GM23338 (cell line): ENCODE data around the gene ZNF641. TPM values are rescaled to one million over a fixed set of nuclear protein-coding genes. Genes with fewer than 3 reads are reported as not detected.

Source experiments
- ATAC-seq: fragments of 200-7000 bp; cut with Tn5 transposase; 3 replicates; pipeline ENCODE4 v1.9.1; 2020
- DNase-seq: peaks from one replicate; pipeline ENCODE4 v3.0.0-alpha.2; 2015; ENCODE audit warnings: low spot score
- H2AFZ ChIP-seq: fragments of 200-600 bp; sonication (generic); 2 replicates; pipeline ENCODE4 v1.8.0; 2016; ENCODE audit warnings: antibody characterized with exemption, mild to moderate bottlenecking, moderate library complexity
- H3F3A ChIP-seq: fragments of 200-600 bp; sonication (generic); replicated peaks from 2 replicates; pipeline ENCODE4 v1.8.0; 2017; ENCODE audit warnings: antibody characterized with exemption, mixed run types, low read depth
- H3K27ac ChIP-seq: fragments of 200-600 bp; sonication (generic); 2 replicates; pipeline ENCODE4 v1.6.1; 2016; ENCODE audit warnings: low read depth
- H3K27me3 ChIP-seq: fragments of 200-600 bp; sonication (generic); 2 replicates; pipeline ENCODE4 v1.8.0; 2016; ENCODE audit warnings: mild to moderate bottlenecking, mixed run types, moderate library complexity; ENCODE audit not compliant: insufficient read depth
- H3K36me3 ChIP-seq: fragments of 200-600 bp; sonication (generic); 2 replicates; pipeline ENCODE4 v1.8.0; 2016; ENCODE audit warnings: mild to moderate bottlenecking; ENCODE audit not compliant: insufficient read depth
- H3K4me1 ChIP-seq: fragments of 200-600 bp; sonication (generic); 2 replicates; pipeline ENCODE4 v1.8.0; 2016; ENCODE audit warnings: mild to moderate bottlenecking, moderate library complexity; ENCODE audit not compliant: insufficient read depth
- H3K4me2 ChIP-seq: fragments of 200-600 bp; sonication (generic); 2 replicates; pipeline ENCODE4 v1.7.1; 2017; ENCODE audit warnings: mixed run types
- H3K4me3 ChIP-seq: fragments of 200-600 bp; sonication (generic); 2 replicates; pipeline ENCODE4 v1.6.1; 2016; ENCODE audit warnings: mixed run types
- H3K79me2 ChIP-seq: fragments of 200-600 bp; sonication (generic); replicated peaks from 2 replicates; pipeline ENCODE4 v1.8.0; 2017; ENCODE audit warnings: mild to moderate bottlenecking; ENCODE audit not compliant: insufficient read depth
- H3K9me2 ChIP-seq: fragments of 200-600 bp; sonication (generic); 2 replicates; pipeline ENCODE4 v1.8.0; 2017; ENCODE audit not compliant: insufficient read depth
- H4K20me1 ChIP-seq: fragments of 200-600 bp; sonication (generic); replicated peaks from 2 replicates; pipeline ENCODE4 v1.8.0; 2017; ENCODE audit warnings: mild to moderate bottlenecking; ENCODE audit not compliant: insufficient read depth
- H3K27ac Mint-ChIP-seq: 2 replicates; pipeline ENCODE4 v1.8.0; 2020; ENCODE audit warnings: inconsistent platforms, mild to moderate bottlenecking, moderate library complexity, mixed read lengths
- H3K27me3 Mint-ChIP-seq: 3 replicates; pipeline ENCODE4 v1.8.0; 2022; ENCODE audit warnings: low read depth, mild to moderate bottlenecking, moderate library complexity, mixed read lengths, inconsistent platforms; ENCODE audit not compliant: insufficient read depth, poor library complexity
- H3K36me3 Mint-ChIP-seq: 3 replicates; pipeline ENCODE4 v1.8.0; 2021; ENCODE audit warnings: low read depth, mild to moderate bottlenecking, inconsistent platforms, moderate library complexity, mixed read lengths
- H3K4me1 Mint-ChIP-seq: 3 replicates; pipeline ENCODE4 v1.8.0; 2020; ENCODE audit warnings: mild to moderate bottlenecking, inconsistent platforms, mixed read lengths
- H3K4me3 Mint-ChIP-seq: 3 replicates; pipeline ENCODE4 v1.8.0; 2021; ENCODE audit warnings: moderate library complexity, mild to moderate bottlenecking, inconsistent platforms, mixed read lengths
- H3K9me3 Mint-ChIP-seq: 3 replicates; pipeline ENCODE4 v1.8.0; 2020; ENCODE audit warnings: moderate library complexity, mild to moderate bottlenecking, inconsistent platforms, mixed read lengths
- CREB1 ChIP-seq: fragments of 250-450 bp; sonication (Bioruptor Pico); IDR thresholded peaks from 2 replicates; pipeline ENCODE4 v1.5.0; 2020; ENCODE audit warnings: low read depth, mild to moderate bottlenecking, moderate library complexity
- CTCF ChIP-seq, 2 experiments: fragments of 200-600 bp in 1 of 2; sonication (generic) in 1 of 2; conservative IDR thresholded peaks; 2 replicates each; pipeline versions ENCODE4 v1.5.1 to v1.6.1; 2016 to 2017; ENCODE audit warnings: antibody characterized with exemption in 2 of 2, low read depth in 2 of 2, mild to moderate bottlenecking in 2 of 2, moderate library complexity in 1 of 2
- EZH2 ChIP-seq: fragments of 200-600 bp; sonication (generic); IDR thresholded peaks from one replicate; pipeline ENCODE4 v1.8.0; 2017; ENCODE audit warnings: antibody characterized with exemption, mild to moderate bottlenecking, low read depth; ENCODE audit not compliant: unreplicated experiment
- EZH2phosphoT487 ChIP-seq: fragments of 200-600 bp; sonication (generic); IDR thresholded peaks from one replicate; pipeline ENCODE4 v1.8.1; 2018; ENCODE audit warnings: antibody characterized with exemption; ENCODE audit not compliant: unreplicated experiment
- JUNB ChIP-seq: IDR thresholded peaks from one replicate; pipeline ENCODE4 v1.6.1; 2016; ENCODE audit warnings: antibody characterized with exemption; ENCODE audit not compliant: unreplicated experiment
- NANOG ChIP-seq: IDR thresholded peaks from 2 replicates; pipeline ENCODE4 v1.6.1; 2016; ENCODE audit warnings: antibody characterized with exemption, borderline replicate concordance
- POLR2AphosphoS5 ChIP-seq: IDR thresholded peaks from 2 replicates; pipeline ENCODE4 v1.6.1; 2016; ENCODE audit warnings: antibody characterized with exemption, low read depth
- STAT1 ChIP-seq: IDR thresholded peaks from one replicate; pipeline ENCODE4 v1.6.1; 2016; ENCODE audit warnings: antibody characterized with exemption; ENCODE audit not compliant: unreplicated experiment
- ZNF114 ChIP-seq: fragments of 250-450 bp; sonication (Bioruptor Pico); IDR thresholded peaks from 2 replicates; pipeline ENCODE4 v1.5.0; 2020; ENCODE audit warnings: mild to moderate bottlenecking, moderate library complexity
- ZNF331 ChIP-seq: fragments of 250-450 bp; sonication (Bioruptor Pico); IDR thresholded peaks from 2 replicates; pipeline ENCODE4 v1.5.0; 2020; ENCODE audit warnings: low read depth, mild to moderate bottlenecking, moderate library complexity
- polyA plus RNA-seq: library from polyadenylated mRNA; unstranded; fragments of >200 nt; fragmentation: Nextera tagmentation; extraction: Ambion mirVana; gene quantifications from 2 replicates; pipeline ENCODE4 v1.2.1, GENCODE V29; 2016
- total RNA-seq: library from RNA; depleted of rRNA; stranded (reverse); fragments of >200 nt; shearing (Covaris generic); gene quantifications from 2 replicates; pipeline ENCODE4 v1.2.3, GENCODE V29; 2014
- TF ChIP-seq, protein P1 (sequence below): IDR thresholded peaks from 2 replicates; pipeline ENCODE4 v1.6.1; 2016; ENCODE audit warnings: antibody characterized with exemption
- TF ChIP-seq, protein P2 (sequence below): IDR thresholded peaks from one replicate; pipeline ENCODE4 v1.6.1; 2018; ENCODE audit warnings: antibody characterized with exemption; ENCODE audit not compliant: unreplicated experiment
- TF ChIP-seq, protein P3 (sequence below): fragments of 250-450 bp; sonication (Bioruptor Pico); IDR thresholded peaks from 2 replicates; pipeline ENCODE4 v1.5.0; 2020; ENCODE audit warnings: mild to moderate bottlenecking, moderate library complexity

ZNF641 gene
- total and polyA plus RNA-seq, 2 experiments from 2014 or later = 1.4 to 7.2 TPM

GRCh38 chr12:48329199-48329939, 21.4 kb downstream of the ZNF641 start:
- H3K4me2 ChIP-seq = no peak overlapping the region
- H3K79me2 ChIP-seq = no peaks in the 10 kb centered on the region
- Mint-ChIP-seq H3K4me1 (no peaks in the 10 kb centered on the region), H3K27ac (no peak overlapping the region), H3K4me3 (no peak overlapping the region), H3K9me3 (peaks cover 54% of the 10 kb centered on the region), H3K36me3 (peaks cover 20% of the 10 kb centered on the region), H3K27me3 (peaks cover 11% of the 10 kb centered on the region)
- H3K9me2 ChIP-seq = no peaks in the 10 kb centered on the region; the same call in 1 of the 2 replicates
- H2AFZ ChIP-seq = no peak overlapping the region
- H4K20me1 ChIP-seq = no peaks in the 10 kb centered on the region
- H3K4me1 ChIP-seq = no peaks in the 10 kb centered on the region
- no peak overlapping the region for H3K27ac ChIP-seq
- H3F3A ChIP-seq = no peaks in the 10 kb centered on the region
- H3K27me3 ChIP-seq = no peaks in the 10 kb centered on the region
- ATAC-seq = no peak
- DNase-seq = no peak
- H3K36me3 ChIP-seq = no peaks in the 10 kb centered on the region
- no peak for TF ChIP-seq EZH2
- no peak for TF ChIP-seq ZNF331 (CRISPR knock-in tag)
- TF ChIP-seq POLR2AphosphoS5 = no peak
- TF ChIP-seq CREB1 (CRISPR knock-in tag) = no peak
- TF ChIP-seq, protein P1, sequence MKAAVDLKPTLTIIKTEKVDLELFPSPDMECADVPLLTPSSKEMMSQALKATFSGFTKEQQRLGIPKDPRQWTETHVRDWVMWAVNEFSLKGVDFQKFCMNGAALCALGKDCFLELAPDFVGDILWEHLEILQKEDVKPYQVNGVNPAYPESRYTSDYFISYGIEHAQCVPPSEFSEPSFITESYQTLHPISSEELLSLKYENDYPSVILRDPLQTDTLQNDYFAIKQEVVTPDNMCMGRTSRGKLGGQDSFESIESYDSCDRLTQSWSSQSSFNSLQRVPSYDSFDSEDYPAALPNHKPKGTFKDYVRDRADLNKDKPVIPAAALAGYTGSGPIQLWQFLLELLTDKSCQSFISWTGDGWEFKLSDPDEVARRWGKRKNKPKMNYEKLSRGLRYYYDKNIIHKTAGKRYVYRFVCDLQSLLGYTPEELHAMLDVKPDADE = no peak
- no peak for TF ChIP-seq NANOG
- no peak for TF ChIP-seq EZH2phosphoT487
- no peak for TF ChIP-seq ZNF114
- no peak for TF ChIP-seq JUNB
- no peak for TF ChIP-seq STAT1
- TF ChIP-seq, protein P2, sequence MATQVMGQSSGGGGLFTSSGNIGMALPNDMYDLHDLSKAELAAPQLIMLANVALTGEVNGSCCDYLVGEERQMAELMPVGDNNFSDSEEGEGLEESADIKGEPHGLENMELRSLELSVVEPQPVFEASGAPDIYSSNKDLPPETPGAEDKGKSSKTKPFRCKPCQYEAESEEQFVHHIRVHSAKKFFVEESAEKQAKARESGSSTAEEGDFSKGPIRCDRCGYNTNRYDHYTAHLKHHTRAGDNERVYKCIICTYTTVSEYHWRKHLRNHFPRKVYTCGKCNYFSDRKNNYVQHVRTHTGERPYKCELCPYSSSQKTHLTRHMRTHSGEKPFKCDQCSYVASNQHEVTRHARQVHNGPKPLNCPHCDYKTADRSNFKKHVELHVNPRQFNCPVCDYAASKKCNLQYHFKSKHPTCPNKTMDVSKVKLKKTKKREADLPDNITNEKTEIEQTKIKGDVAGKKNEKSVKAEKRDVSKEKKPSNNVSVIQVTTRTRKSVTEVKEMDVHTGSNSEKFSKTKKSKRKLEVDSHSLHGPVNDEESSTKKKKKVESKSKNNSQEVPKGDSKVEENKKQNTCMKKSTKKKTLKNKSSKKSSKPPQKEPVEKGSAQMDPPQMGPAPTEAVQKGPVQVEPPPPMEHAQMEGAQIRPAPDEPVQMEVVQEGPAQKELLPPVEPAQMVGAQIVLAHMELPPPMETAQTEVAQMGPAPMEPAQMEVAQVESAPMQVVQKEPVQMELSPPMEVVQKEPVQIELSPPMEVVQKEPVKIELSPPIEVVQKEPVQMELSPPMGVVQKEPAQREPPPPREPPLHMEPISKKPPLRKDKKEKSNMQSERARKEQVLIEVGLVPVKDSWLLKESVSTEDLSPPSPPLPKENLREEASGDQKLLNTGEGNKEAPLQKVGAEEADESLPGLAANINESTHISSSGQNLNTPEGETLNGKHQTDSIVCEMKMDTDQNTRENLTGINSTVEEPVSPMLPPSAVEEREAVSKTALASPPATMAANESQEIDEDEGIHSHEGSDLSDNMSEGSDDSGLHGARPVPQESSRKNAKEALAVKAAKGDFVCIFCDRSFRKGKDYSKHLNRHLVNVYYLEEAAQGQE = no peak
- no peak for TF ChIP-seq CTCF (conservative IDR thresholded peaks at IDR 0.05; ENCODE audit: low read depth in 2 of 2)
- TF ChIP-seq, protein P3, sequence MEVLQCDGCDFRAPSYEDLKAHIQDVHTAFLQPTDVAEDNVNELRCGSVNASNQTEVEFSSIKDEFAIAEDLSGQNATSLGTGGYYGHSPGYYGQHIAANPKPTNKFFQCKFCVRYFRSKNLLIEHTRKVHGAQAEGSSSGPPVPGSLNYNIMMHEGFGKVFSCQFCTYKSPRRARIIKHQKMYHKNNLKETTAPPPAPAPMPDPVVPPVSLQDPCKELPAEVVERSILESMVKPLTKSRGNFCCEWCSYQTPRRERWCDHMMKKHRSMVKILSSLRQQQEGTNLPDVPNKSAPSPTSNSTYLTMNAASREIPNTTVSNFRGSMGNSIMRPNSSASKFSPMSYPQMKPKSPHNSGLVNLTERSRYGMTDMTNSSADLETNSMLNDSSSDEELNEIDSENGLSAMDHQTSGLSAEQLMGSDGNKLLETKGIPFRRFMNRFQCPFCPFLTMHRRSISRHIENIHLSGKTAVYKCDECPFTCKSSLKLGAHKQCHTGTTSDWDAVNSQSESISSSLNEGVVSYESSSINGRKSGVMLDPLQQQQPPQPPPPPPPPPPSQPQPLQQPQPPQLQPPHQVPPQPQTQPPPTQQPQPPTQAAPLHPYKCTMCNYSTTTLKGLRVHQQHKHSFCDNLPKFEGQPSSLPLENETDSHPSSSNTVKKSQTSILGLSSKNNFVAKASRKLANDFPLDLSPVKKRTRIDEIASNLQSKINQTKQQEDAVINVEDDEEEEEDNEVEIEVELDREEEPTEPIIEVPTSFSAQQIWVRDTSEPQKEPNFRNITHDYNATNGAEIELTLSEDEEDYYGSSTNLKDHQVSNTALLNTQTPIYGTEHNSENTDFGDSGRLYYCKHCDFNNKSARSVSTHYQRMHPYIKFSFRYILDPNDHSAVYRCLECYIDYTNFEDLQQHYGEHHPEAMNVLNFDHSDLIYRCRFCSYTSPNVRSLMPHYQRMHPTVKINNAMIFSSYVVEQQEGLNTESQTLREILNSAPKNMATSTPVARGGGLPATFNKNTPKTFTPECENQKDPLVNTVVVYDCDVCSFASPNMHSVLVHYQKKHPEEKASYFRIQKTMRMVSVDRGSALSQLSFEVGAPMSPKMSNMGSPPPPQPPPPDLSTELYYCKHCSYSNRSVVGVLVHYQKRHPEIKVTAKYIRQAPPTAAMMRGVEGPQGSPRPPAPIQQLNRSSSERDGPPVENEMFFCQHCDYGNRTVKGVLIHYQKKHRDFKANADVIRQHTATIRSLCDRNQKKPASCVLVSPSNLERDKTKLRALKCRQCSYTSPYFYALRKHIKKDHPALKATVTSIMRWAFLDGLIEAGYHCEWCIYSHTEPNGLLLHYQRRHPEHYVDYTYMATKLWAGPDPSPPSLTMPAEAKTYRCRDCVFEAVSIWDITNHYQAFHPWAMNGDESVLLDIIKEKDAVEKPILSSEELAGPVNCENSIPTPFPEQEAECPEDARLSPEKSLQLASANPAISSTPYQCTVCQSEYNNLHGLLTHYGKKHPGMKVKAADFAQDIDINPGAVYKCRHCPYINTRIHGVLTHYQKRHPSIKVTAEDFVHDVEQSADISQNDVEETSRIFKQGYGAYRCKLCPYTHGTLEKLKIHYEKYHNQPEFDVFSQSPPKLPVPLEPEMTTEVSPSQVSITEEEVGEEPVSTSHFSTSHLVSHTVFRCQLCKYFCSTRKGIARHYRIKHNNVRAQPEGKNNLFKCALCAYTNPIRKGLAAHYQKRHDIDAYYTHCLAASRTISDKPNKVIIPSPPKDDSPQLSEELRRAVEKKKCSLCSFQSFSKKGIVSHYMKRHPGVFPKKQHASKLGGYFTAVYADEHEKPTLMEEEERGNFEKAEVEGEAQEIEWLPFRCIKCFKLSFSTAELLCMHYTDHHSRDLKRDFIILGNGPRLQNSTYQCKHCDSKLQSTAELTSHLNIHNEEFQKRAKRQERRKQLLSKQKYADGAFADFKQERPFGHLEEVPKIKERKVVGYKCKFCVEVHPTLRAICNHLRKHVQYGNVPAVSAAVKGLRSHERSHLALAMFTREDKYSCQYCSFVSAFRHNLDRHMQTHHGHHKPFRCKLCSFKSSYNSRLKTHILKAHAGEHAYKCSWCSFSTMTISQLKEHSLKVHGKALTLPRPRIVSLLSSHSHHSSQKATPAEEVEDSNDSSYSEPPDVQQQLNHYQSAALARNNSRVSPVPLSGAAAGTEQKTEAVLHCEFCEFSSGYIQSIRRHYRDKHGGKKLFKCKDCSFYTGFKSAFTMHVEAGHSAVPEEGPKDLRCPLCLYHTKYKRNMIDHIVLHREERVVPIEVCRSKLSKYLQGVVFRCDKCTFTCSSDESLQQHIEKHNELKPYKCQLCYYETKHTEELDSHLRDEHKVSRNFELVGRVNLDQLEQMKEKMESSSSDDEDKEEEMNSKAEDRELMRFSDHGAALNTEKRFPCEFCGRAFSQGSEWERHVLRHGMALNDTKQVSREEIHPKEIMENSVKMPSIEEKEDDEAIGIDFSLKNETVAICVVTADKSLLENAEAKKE (CRISPR knock-in tag) = no peak
- no peak overlapping the region for H3K4me3 ChIP-seq
